Ishikawa (cell line): ENCODE results near the gene ASB1.

ENCODE experiments used
- CEBPB ChIP-seq: IDR thresholded peaks from 2 replicates; pipeline ENCODE4 v1.6.1; 2012
- CREB1 ChIP-seq: IDR thresholded peaks from 2 replicates; pipeline ENCODE4 v1.6.1; 2012; ENCODE audit warnings: low read depth
- EGR1 ChIP-seq: IDR thresholded peaks from 2 replicates; pipeline ENCODE4 v1.6.1; 2012
- EP300 ChIP-seq: IDR thresholded peaks from 2 replicates; pipeline ENCODE4 v1.6.1; 2012; ENCODE audit warnings: borderline replicate concordance
- FOXM1 ChIP-seq: IDR thresholded peaks from 2 replicates; pipeline ENCODE4 v1.6.1; 2012; ENCODE audit warnings: low read depth, borderline replicate concordance
- MAX ChIP-seq: IDR thresholded peaks from 2 replicates; pipeline ENCODE4 v1.6.1; 2012
- NFIC ChIP-seq: IDR thresholded peaks from 2 replicates; pipeline ENCODE4 v1.6.1; 2012
- RAD21 ChIP-seq: IDR thresholded peaks from 2 replicates; pipeline ENCODE4 v1.6.1; 2012; ENCODE audit warnings: low read depth
- TAF1 ChIP-seq: IDR thresholded peaks from 2 replicates; pipeline ENCODE4 v1.6.1; 2012; ENCODE audit warnings: low read depth, mild to moderate bottlenecking
- TCF12 ChIP-seq: IDR thresholded peaks from 2 replicates; pipeline ENCODE4 v1.6.1; 2012; ENCODE audit warnings: low read depth
- TEAD4 ChIP-seq: IDR thresholded peaks from 2 replicates; pipeline ENCODE4 v1.6.1; 2012
- YY1 ChIP-seq: IDR thresholded peaks from 2 replicates; pipeline ENCODE4 v1.6.1; 2012; ENCODE audit warnings: low read depth
- ZBTB7A ChIP-seq: IDR thresholded peaks from 2 replicates; pipeline ENCODE4 v1.6.1; 2012; ENCODE audit warnings: low read depth
- TF ChIP-seq, protein P1 (sequence below): IDR thresholded peaks from 2 replicates; pipeline ENCODE4 v1.6.1; 2012; ENCODE audit warnings: low read depth, mild to moderate bottlenecking
- TF ChIP-seq, protein P2 (sequence below): IDR thresholded peaks from 2 replicates; pipeline ENCODE4 v1.6.1; 2012

ASB1 gene

DNA sequence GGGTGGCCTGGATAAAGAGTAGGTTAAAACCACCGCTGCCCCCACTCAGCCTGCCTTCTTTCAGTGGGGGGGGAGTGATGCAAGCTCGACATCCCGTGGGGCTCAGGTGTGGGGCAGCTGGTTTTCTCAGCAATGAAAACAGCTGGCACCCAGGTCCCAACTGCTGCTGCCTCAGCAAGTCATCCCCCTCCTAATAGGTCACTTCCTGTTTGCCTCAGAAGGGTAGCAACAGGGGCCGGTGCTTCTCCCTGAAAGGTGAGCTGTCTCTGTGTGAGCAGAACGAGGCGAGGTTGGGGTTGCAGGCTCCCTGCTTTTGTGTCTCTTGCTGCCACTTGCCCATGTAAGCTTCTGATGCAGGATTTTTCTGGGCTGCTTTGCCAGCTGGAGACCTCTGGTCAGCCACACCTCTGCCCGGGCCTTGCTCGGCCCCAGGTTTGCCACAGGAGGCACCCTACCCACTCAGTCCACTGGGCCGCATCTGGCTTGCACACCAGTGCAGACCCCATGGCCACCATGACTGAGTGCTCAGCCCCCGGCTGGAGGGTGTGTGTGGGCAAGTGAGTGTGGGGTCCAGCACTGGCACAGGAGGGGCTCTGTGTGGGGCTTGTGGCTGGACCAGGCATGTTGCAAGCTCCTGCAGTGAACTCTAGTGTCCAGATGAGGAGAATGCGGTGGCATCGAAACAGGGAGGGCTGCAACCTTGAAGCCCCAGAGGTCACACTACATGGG is 11.5 kb upstream of the ASB1 start:
- TF ChIP-seq TCF12 (no peak), EGR1 (no peak), FOXM1 (no peak), ZBTB7A (no peak), CEBPB (no peak), TEAD4 (no peak), EP300 (no peak), YY1 (no peak), TAF1 (no peak), CREB1 (no peak), RAD21 (no peak), MAX (no peak), NFIC (no peak)
- TF ChIP-seq, protein P1, sequence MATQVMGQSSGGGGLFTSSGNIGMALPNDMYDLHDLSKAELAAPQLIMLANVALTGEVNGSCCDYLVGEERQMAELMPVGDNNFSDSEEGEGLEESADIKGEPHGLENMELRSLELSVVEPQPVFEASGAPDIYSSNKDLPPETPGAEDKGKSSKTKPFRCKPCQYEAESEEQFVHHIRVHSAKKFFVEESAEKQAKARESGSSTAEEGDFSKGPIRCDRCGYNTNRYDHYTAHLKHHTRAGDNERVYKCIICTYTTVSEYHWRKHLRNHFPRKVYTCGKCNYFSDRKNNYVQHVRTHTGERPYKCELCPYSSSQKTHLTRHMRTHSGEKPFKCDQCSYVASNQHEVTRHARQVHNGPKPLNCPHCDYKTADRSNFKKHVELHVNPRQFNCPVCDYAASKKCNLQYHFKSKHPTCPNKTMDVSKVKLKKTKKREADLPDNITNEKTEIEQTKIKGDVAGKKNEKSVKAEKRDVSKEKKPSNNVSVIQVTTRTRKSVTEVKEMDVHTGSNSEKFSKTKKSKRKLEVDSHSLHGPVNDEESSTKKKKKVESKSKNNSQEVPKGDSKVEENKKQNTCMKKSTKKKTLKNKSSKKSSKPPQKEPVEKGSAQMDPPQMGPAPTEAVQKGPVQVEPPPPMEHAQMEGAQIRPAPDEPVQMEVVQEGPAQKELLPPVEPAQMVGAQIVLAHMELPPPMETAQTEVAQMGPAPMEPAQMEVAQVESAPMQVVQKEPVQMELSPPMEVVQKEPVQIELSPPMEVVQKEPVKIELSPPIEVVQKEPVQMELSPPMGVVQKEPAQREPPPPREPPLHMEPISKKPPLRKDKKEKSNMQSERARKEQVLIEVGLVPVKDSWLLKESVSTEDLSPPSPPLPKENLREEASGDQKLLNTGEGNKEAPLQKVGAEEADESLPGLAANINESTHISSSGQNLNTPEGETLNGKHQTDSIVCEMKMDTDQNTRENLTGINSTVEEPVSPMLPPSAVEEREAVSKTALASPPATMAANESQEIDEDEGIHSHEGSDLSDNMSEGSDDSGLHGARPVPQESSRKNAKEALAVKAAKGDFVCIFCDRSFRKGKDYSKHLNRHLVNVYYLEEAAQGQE, result no peak
- TF ChIP-seq, protein P2, sequence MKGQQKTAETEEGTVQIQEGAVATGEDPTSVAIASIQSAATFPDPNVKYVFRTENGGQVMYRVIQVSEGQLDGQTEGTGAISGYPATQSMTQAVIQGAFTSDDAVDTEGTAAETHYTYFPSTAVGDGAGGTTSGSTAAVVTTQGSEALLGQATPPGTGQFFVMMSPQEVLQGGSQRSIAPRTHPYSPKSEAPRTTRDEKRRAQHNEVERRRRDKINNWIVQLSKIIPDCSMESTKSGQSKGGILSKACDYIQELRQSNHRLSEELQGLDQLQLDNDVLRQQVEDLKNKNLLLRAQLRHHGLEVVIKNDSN, result no peak

- TF ChIP-seq RAD21, result no peak
Observed at GRCh38 chr2:238415893-238416292, 10.8 kb upstream of the ASB1 start.

DNA sequence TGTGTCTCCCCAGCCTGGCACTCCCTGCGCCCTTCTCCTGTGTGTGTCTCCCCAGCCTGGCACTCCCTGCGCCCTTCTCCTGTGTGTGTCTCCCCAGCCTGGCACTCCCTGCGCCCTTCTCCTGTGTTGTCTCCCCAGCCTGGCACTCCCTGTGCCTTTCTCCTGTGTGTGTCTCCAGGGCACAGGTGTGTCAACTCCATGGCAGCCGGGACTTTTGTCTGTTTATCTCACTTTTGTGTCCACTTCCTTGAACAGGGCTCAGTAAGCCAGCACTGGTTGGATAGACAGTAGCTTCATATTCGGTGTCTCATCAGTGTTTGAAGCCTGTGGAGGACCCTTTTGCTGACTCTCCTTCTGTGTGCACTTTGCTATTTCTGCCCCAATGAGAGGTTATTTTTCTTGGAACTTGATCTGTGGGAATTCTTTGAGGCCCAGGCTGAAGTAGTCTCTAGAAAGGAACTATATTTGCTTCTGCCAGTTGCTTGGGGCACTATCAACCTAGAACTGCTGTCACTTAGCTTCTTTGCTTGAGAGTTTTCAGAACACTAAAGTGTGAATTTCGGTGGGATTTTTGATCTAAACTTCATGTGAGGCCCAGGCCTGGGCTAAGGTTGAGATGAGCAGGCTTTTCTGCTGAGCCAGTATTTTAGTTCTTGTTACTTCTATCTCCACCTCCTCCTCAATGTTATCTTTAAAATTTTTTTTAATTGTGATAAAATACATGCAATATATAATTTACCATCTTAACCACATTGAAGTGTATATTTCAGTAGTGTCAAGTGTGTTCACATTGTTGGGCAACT is 8.3 kb upstream of the ASB1 start:
- TF ChIP-seq CEBPB, result no peak
- TF ChIP-seq RAD21, result no peak
- TF ChIP-seq ZBTB7A, result no peak
- no peak for TF ChIP-seq YY1
- no peak for TF ChIP-seq TEAD4
- TF ChIP-seq, protein P1, result no peak
- no peak for TF ChIP-seq FOXM1
- no peak for TF ChIP-seq TAF1
- TF ChIP-seq NFIC, result no peak
- no peak for TF ChIP-seq EP300
- TF ChIP-seq, protein P2, result no peak
- TF ChIP-seq CREB1, result no peak
- TF ChIP-seq TCF12, result no peak

DNA sequence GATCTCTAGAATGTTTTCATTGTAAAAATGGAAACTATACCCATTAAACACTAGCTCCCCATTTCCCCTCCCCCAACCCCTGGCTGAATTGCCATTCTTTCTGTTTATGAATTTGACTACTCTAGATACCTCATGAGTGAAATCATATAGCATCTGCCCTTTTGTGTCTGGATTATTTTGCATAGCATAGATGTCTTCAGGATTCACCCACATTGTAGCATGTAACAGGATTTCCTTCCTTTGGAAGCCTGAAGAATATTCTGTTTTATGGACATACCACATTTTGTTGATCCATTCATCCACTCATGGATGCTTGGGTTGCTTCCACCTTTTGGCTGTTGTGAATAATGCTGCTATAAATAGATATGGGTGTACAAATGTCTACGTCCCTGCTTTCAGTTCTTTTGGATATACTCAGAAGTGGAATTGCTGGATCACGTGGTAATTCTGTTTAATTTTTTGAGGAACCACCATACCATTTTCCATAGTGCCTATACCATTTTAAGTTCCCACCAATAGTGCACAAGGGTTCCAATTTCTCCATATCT is 7.7 kb upstream of the ASB1 start:
- TF ChIP-seq EGR1 (no peak), CEBPB (no peak)

GRCh38 chr2:238420442-238420841 is 6.3 kb upstream of the ASB1 start:
- TF ChIP-seq MAX (no peak), EP300 (no peak), TEAD4 (no peak)

GRCh38 chr2:238420878-238421694 is 5.6 kb upstream of the ASB1 start:
- TF ChIP-seq, protein P1, result no peak
- TF ChIP-seq TCF12 (no peak), NFIC (no peak), CEBPB (no peak), CREB1 (no peak), EGR1 (no peak), EP300 (no peak), FOXM1 (no peak), RAD21 (no peak), MAX (no peak), TAF1 (no peak), TEAD4 (no peak), YY1 (no peak)
- TF ChIP-seq, protein P2, result no peak
